KMS-11 (cell line): ENCODE results near the gene GNAT2.
A peak's percentile ranks its signal among the peaks of the same experiment; 100 is the strongest.

ENCODE experiments used
- H2AFZ ChIP-seq: fragments of 200-600 bp; sonication (generic); 2 replicates; pipeline ENCODE4 v1.6.1; 2016; ENCODE audit warnings: antibody characterized with exemption, mixed run types, low read depth
- H3K27ac ChIP-seq: fragments of 200-600 bp; sonication (generic); 2 replicates; pipeline ENCODE4 v1.6.1; 2016; ENCODE audit warnings: mild to moderate bottlenecking, mixed run types
- H3K27me3 ChIP-seq: fragments of 200-600 bp; sonication (generic); 2 replicates; pipeline ENCODE4 v1.6.1; 2017; ENCODE audit warnings: mild to moderate bottlenecking, low read depth, mixed run types, moderate library complexity; ENCODE audit not compliant: insufficient read depth
- H3K36me3 ChIP-seq: fragments of 200-600 bp; sonication (generic); 2 replicates; pipeline ENCODE4 v1.6.1; 2017; ENCODE audit warnings: mild to moderate bottlenecking, mixed run types; ENCODE audit not compliant: insufficient read depth
- H3K4me1 ChIP-seq: fragments of 200-600 bp; sonication (generic); 2 replicates; pipeline ENCODE4 v1.6.1; 2016; ENCODE audit warnings: mild to moderate bottlenecking, low read depth, mixed run types; ENCODE audit not compliant: poor library complexity, severe bottlenecking
- H3K4me2 ChIP-seq: fragments of 200-600 bp; sonication (generic); 2 replicates; pipeline ENCODE4 v1.7.0; 2016; ENCODE audit warnings: mild to moderate bottlenecking, mixed run types
- H3K4me3 ChIP-seq: fragments of 200-600 bp; sonication (generic); IDR thresholded peaks from 2 replicates; pipeline ENCODE4 v1.6.1; 2017; ENCODE audit warnings: low read depth, low read length, mixed read lengths; ENCODE audit not compliant: insufficient read depth
- H3K79me2 ChIP-seq: fragments of 200-600 bp; sonication (generic); 2 replicates; pipeline ENCODE4 v1.6.1; 2016; ENCODE audit warnings: low read depth, mixed run types; ENCODE audit not compliant: insufficient read depth
- H3K9ac ChIP-seq: fragments of 200-600 bp; sonication (generic); 2 replicates; pipeline ENCODE4 v1.6.1; 2016; ENCODE audit warnings: mild to moderate bottlenecking, mixed run types
- H4K20me1 ChIP-seq: fragments of 200-600 bp; sonication (generic); 2 replicates; pipeline ENCODE4 v1.6.1; 2016; ENCODE audit warnings: mild to moderate bottlenecking, mixed run types; ENCODE audit not compliant: insufficient read depth
- TF ChIP-seq, protein P1 (sequence below): fragments of 200-600 bp; sonication (generic); conservative IDR thresholded peaks from 2 replicates; pipeline ENCODE4 v1.6.1; 2017; ENCODE audit warnings: low read depth, mild to moderate bottlenecking, antibody characterized with exemption, low read length, moderate library complexity, mixed read lengths

Gene GNAT2

DNA sequence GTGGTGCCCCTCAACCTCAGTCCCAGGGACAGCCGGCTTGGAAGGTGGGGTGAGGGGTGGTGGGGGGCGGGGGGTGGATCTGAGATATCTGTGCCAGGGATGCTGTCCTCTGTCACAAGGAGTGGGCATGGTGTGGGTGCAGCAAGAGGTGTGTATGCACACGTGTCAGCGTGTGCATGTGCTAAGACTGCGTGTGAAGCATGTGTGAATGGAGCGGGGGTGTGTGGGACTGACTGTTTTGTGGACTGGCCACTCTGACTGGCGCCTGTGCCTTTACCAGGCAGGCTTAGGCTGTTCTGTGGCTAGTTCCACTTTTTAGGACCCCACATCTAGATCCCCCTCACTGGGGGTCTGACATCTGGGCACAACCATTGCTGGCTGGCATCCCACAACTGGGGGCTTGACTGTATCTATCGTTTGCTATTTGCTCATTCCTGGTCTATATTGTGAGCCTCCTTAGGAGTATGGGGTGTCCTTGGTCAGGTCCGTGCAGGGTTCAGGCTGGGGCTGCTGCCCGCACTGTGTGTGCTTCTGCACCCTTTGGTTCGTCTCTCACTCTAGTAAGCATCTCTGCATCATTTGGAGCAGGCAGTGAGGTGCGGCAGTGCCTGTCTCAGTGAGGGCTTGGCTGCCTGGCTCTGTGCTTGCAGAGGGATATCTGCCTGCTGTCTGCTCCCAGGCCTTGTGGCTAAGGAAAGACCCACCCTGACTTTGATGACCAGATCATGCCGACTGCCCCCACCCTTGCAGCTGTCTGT lies 2.1 kb upstream of the GNAT2 start:
- no peaks in the 10 kb centered on the region for H4K20me1 ChIP-seq
- peak overlapping the region; percentile 21 for H3K4me3 ChIP-seq
- no peaks in the 10 kb centered on the region for H3K36me3 ChIP-seq
- TF ChIP-seq, protein P1, sequence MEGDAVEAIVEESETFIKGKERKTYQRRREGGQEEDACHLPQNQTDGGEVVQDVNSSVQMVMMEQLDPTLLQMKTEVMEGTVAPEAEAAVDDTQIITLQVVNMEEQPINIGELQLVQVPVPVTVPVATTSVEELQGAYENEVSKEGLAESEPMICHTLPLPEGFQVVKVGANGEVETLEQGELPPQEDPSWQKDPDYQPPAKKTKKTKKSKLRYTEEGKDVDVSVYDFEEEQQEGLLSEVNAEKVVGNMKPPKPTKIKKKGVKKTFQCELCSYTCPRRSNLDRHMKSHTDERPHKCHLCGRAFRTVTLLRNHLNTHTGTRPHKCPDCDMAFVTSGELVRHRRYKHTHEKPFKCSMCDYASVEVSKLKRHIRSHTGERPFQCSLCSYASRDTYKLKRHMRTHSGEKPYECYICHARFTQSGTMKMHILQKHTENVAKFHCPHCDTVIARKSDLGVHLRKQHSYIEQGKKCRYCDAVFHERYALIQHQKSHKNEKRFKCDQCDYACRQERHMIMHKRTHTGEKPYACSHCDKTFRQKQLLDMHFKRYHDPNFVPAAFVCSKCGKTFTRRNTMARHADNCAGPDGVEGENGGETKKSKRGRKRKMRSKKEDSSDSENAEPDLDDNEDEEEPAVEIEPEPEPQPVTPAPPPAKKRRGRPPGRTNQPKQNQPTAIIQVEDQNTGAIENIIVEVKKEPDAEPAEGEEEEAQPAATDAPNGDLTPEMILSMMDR, result no peak
- peak overlapping the region; percentile 98 for H3K4me2 ChIP-seq
- peaks cover 48% of the 10 kb centered on the region for H3K79me2 ChIP-seq
- H3K9ac ChIP-seq, result peak overlapping the region; percentile 93; the same call in 1 of the 2 replicates
- peaks cover 24% of the 10 kb centered on the region for H3K4me1 ChIP-seq
- no peak overlapping the region for H2AFZ ChIP-seq
- no peak overlapping the region for H3K27ac ChIP-seq
- no peaks in the 10 kb centered on the region for H3K27me3 ChIP-seq

DNA sequence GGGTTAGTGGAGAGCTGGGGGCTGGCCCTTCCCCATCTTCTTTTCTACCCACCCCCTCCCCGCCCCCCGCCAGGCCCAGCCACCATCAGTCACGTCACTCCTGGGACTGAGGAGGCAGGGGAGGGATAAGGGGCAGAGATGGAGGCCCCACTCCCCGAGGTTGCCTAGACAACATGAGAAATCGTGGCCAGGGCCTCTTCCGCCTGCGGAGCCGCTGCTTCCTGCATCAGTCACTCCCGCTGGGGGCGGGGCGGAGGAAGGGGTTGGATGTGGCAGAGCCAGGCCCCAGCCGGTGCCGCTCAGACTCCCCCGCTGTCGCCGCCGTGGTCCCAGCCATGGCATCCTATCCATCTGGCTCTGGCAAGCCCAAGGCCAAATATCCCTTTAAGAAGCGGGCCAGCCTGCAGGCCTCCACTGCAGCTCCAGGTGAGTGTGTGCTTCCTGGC lies 1.4 kb upstream of the GNAT2 start:
- Histone ChIP-seq H3K27ac (peak overlapping the region; percentile 68), H3K4me3 (peak overlapping the region; percentile 90), H3K36me3 (no peaks in the 10 kb centered on the region), H3K4me2 (peak overlapping the region; percentile 98), H2AFZ (peak overlapping the region; percentile 89), H3K27me3 (no peaks in the 10 kb centered on the region), H3K9ac (peak overlapping the region; percentile 93), H4K20me1 (no peaks in the 10 kb centered on the region), H3K4me1 (peaks cover 24% of the 10 kb centered on the region), H3K79me2 (peaks cover 48% of the 10 kb centered on the region)
- TF ChIP-seq, protein P1, result no peak

DNA sequence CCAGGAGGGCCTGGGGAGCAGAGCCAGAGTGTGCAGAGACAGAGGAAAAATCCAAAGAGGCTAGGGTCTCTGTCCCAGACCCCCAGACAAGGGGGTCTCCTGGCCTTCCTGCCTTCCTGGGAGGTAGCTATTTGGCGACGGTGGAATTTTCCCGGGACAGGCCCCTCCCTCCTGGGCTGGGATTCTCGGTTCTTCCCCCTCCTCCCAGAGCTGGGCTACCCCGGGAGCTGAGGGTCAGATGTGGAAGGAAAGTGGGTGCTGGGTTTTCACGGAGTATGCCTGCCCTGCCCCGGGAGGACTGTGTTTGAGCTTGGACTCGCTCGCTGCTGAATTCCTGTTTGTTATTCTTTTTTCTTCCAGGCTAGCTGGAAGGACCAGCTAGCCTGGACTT lies 980 bp upstream of the GNAT2 start:
- Histone ChIP-seq H4K20me1 (no peaks in the 10 kb centered on the region), H3K9ac (peak overlapping the region; percentile 93), H3K27me3 (no peaks in the 10 kb centered on the region), H3K4me2 (peak overlapping the region; percentile 98), H3K4me1 (peaks cover 24% of the 10 kb centered on the region), H3K36me3 (no peaks in the 10 kb centered on the region), H3K79me2 (peaks cover 48% of the 10 kb centered on the region), H2AFZ (peak overlapping the region; percentile 89), H3K4me3 (peak overlapping the region; percentile 90), H3K27ac (peak overlapping the region; percentile 68)
- TF ChIP-seq, protein P1, result no peak; the same call in 1 of the 2 replicates

DNA sequence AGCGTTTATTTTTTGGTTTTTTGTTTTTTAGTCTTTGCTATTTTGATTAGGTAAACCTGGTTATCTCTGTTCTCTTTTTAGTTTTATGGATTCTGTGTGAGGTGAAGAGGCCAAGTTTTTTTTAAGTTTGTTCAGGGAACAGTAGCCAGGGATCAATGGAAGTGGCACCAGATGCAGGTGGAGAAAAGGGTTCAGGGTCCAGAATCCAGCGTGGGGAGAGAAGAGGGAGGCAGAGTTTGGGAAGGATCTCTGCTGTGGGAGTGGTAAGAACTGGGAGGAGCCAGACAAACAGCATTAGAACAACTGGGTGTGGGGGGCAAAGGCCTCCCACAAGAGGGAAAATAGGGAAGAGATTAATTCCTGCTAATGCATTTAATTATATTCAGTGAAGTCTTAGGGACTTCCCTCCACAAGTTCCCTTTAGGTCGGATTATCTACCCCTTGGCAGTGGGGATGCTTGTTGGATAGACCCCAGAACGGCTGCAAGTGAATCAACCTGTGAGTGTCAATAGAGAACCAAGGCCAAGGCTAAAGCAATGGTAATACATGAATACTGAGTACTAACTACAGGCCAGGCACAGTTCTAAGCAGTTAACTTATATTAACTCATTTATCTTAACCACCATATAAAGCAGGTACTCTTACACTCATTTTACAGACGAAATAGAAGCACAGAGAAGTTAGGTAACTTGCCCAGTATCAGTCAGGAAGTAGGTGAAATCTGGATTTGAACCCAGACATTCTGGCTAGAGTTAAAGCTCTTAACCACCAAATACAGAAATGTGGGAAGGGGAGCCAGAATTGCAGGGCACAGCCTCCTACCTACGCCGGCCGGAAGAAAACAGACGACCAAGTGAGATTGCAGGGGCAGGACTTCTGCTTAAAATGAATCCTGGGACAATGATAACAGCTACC lies 498 bp downstream of the GNAT2 start:
- no peaks in the 10 kb centered on the region for H3K36me3 ChIP-seq
- H2AFZ ChIP-seq, result peak overlapping the region; percentile 89
- peaks cover 24% of the 10 kb centered on the region for H3K4me1 ChIP-seq
- H4K20me1 ChIP-seq, result no peaks in the 10 kb centered on the region
- peak overlapping the region; percentile 68 for H3K27ac ChIP-seq
- H3K4me3 ChIP-seq, result peak overlapping the region; percentile 90
- H3K79me2 ChIP-seq, result peaks cover 39% of the 10 kb centered on the region
- H3K27me3 ChIP-seq, result no peaks in the 10 kb centered on the region
- TF ChIP-seq, protein P1, result no peak
- peak overlapping the region; percentile 98 for H3K4me2 ChIP-seq
- H3K9ac ChIP-seq, result peak overlapping the region; percentile 93
